ENCODE measurements around the gene CAPN10.

GRCh38 chr2:240578110-240578450, 8.5 kb upstream of the CAPN10 start:
- TF ChIP-seq CTCF (IDR thresholded peaks at IDR 0.05) (no peak), POLR2A (IDR thresholded peaks at IDR 0.05) (no peak)

Measured in prostate gland (tissue), 2 donors.